Kidney capillary endothelial cell (primary cell): Measurements from ENCODE around the gene AGTRAP.

Source experiments
- DNase-seq: peaks from one replicate; pipeline ENCODE4 v3.0.0-alpha.2; 2018; ENCODE audit warnings: low spot score

The AGTRAP gene

DNA sequence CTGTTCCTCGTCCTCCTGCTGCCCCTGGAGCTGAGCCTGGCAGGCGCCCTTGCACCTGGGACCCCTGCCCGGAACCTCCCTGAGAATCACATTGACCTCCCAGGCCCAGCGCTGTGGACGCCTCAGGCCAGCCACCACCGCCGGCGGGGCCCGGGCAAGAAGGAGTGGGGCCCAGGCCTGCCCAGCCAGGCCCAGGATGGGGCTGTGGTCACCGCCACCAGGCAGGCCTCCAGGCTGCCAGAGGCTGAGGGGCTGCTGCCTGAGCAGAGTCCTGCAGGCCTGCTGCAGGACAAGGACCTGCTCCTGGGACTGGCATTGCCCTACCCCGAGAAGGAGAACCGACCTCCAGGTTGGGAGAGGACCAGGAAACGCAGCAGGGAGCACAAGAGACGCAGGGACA, 29.6 kb upstream of the AGTRAP start:
- DNase-seq, result no peak

DNA sequence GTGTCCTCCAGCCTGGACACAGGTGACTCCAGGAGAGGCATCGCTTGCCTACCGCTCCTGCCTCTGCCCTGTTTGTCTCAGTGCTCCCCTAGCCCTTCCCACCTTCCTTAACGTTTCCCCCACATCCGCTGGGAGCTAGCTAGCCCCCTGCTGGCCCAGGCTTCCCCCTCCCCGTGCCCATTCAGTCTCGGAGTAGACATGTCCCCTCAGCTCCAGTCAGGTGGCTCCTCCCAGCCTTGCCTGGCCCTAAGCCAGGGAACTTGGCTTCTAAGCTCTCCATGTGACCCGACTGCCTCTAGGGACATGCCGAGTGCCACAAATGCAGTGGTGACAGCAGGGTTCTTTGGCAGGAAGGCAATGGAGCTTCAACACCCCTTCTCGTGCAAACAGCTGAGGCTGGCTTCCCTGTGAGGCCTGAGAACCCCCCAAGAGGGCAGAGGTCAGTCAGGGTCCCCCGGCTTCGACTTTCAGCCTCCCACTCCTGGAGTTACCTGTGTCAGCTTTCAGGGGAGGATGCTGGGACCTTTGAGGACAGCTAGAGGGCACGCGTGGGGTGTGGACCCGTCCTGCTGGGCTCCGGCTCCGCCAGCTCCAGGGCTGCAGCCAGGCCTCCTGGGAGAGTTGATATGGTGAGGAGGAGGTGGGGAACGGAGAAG, 28.2 kb upstream of the AGTRAP start:
- DNase-seq, result no peak

- DNase-seq, result no peak
Measured at GRCh38 chr1:11708554-11709350, 27.2 kb upstream of the AGTRAP start.

- no peak for DNase-seq
Measured at GRCh38 chr1:11711490-11711889, 24.4 kb upstream of the AGTRAP start.

DNA sequence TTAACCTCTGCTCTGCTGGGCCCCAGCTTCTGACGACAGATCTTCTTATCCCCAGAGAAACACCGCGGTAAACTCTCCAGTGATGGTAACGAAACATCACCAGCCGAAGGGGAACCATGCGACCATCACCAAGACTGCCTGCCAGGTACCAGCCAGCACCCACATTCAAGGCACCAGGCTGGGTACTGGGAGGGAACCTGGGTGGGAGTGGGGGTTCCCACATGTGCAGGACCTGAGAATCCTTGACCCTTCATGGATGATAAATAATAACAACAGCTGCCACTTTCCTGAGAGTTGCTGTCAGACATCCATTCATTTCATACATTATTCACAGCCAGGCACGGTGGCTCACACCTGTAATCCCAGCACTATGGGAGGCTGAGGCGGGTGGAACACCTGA, 23.7 kb upstream of the AGTRAP start:
- no peak for DNase-seq

- no peak for DNase-seq
Measured at GRCh38 chr1:11713095-11713494, 22.8 kb upstream of the AGTRAP start.

- DNase-seq, result no peak
Measured at GRCh38 chr1:11714831-11715575, 20.9 kb upstream of the AGTRAP start.

DNA sequence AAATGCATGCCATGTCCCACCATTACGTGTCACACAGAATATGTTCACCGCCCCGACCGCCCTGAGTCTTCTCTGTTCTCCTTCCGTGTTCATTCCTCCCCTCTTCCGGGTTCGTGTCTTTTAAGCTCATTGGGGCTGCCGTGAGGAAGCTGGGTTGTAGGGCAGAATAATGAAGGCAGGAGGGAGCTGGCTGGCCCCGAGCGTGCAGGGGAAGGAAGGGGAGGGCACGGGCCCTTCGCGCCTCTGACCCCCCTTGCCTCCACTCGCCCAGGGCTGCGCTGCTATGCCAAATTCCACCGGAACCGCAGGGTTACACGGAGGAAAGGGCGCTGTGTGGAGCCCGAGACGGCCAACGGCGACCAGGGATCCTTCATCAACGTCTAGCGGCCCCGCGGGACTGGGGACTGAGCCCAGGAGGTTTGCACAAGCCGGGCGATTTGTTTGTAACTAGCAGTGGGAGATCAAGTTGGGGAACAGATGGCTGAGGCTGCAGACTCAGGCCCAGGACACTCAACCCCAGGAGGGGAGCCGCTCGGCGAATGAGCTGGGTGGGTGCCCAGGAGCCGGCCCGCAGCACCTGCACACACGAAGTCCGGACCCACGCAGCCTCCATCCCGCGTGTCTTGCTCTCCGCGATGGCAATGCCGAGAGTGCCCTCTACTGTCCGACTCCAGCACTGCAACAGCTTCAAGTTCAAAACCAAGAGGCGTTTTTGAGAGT, 16.5 kb upstream of the AGTRAP start:
- DNase-seq, result peak; percentile 43

DNA sequence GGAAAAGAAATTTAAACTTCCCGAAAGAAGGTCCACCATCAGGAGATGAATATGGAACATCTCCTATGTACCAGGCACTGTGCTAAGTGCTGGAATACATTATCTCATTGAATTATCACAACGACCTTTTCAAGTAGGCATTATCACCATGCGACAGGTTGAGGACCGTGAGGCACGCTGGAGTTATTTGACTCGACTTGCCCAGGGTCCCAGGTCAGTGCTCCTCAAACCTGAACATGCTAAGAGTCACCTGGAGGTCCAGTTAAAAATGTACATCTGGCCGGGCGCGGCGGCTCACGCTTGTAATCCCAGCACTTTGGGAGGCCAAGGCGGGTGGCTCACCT, 15.9 kb upstream of the AGTRAP start:
- no peak for DNase-seq

GRCh38 chr1:11720525-11720924, 15.4 kb upstream of the AGTRAP start:
- no peak for DNase-seq

GRCh38 chr1:11721311-11721710, 14.6 kb upstream of the AGTRAP start:
- no peak for DNase-seq

- DNase-seq, result no peak
Measured at GRCh38 chr1:11722538-11722937, 13.4 kb upstream of the AGTRAP start.

- no peak for DNase-seq
Measured at GRCh38 chr1:11725616-11726015, 10.3 kb upstream of the AGTRAP start.

DNA sequence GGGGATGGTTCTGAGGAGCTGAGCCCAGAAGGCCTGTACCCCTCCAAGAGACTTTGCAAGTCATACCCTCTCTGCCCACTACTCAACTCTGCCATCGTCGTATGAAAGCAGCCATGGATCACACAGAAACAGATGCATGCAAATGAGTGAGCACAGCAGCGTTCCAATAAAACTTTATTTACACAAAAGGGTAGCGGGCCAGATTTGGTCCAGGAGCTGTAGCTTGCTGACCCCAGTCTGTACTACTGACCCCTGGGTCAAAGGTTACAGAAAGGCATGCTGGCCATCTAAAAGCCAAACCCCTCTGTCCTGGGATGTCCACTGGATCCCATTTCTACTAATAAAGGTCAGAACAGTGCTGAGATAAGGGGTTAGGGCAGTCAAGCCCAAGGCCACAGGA, 8.8 kb upstream of the AGTRAP start:
- DNase-seq, result no peak

GRCh38 chr1:11728126-11728806, 7.7 kb upstream of the AGTRAP start:
- no peak for DNase-seq

GRCh38 chr1:11729155-11729497, 6.8 kb upstream of the AGTRAP start:
- no peak for DNase-seq

GRCh38 chr1:11729498-11730428, 6.2 kb upstream of the AGTRAP start:
- no peak for DNase-seq

DNA sequence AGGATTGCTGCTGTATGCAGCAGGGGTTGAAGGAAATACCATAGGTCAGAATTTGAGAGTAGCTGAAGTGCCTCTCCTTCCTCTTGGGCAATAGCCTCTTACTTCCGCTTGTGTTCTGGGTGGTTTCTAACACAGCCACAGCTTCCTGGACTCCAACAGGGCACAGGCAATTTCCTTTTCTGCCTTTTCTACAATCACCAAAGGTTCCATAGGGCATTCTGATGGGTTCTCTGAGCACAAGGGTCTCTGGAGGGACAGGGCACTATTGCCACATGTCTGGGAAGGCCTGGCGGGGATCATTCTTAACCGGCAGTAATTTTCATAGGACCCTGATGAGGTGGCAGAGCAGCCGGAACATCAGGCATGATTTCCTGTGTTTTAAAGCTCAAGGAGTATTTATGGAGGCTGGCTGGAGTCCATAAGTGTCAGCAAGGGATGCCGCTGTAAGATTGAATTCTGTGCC, 5.5 kb upstream of the AGTRAP start:
- DNase-seq, result peak; percentile 51

- peak; percentile 42 for DNase-seq
Measured at GRCh38 chr1:11731691-11732283, 4.1 kb upstream of the AGTRAP start.

GRCh38 chr1:11733306-11733705, 2.6 kb upstream of the AGTRAP start:
- DNase-seq, result no peak

GRCh38 chr1:11735531-11735853, 444 bp upstream of the AGTRAP start:
- DNase-seq, result no peak
